GM19239 (cell line): ENCODE data around the gene GHRH.

ENCODE experiments used
- DNase-seq: peaks from one replicate; pipeline ENCODE4 v3.0.0; 2011; ENCODE audit warnings: low spot score; ENCODE audit not compliant: insufficient read length
- FAIRE-seq: peaks from 2 replicates; lab custom pipeline; 2011; peaks lifted over from hg19 to GRCh38; lab: Jason Lieb, UNC

Gene GHRH

DNA sequence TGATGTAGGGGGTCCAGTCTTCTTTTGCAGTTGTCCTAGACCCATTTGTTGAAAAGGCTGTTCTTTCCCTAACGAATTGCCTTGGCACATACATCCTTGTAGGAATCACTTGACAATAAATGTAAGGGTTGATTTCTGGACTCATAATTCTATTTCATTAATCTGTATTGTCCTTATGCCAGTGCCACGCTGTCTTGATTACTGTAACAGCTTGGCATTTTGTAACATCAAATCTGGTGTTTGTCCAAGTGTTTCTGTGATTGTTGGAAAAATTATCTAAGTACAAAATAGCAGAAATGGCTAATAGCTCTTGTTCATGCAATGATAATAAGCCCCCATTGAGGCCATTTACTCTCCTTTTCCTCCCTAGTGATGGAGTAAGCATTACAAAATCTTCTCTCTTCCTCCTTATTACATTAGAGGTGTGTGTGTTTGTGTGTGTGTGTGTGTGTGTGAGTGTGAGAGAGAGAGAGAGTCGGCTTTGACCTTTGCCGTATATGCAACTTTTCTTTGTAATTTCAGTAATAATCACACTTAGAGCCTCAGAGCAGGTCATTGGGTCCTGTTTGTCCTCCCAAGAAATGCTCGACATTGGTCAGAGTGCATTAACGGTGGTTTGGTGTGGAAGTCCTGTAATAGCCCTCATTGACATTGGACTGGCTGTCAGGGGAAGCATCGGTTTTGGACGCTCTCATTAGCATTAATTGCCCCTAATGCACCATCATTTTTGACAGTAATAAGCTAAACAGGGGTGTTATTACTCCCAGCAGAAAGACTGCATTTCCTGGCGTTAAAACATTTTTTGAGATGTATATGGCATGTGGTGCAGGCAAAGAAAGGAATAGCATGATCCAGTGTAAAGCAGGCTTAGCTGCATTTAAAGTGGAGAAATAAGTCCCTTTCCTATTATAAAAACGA, 41.6 kb downstream of the GHRH start:
- FAIRE-seq = no peak
- DNase-seq = no peak

DNA sequence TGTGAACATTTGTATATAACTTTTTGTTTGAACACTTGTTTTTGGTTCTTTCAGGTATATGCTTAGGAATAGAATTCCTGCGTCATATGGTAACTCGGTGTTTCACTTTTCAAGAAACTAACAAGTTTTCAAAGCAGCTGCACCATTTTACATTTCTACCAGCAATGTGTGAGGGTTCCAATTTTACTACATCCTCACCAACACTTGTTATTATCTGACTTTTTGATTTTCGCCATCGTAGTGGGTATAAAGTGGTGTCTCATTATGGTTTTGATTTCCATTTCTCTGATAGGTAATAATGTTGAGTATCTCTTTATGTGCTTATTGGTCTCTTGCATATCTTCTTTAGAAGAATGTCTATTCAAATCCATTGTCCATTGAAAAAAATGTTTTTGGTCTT, 42.6 kb downstream of the GHRH start:
- DNase-seq (no peak), FAIRE-seq (peak; percentile 33)

- DNase-seq (no peak), FAIRE-seq (no peak)
Measured at GRCh38 chr20:37218441-37218840, 43.2 kb downstream of the GHRH start.

GRCh38 chr20:37209661-37210314, 51.8 kb downstream of the GHRH start:
- FAIRE-seq (no peak), DNase-seq (no peak)

GRCh38 chr20:37209193-37209592, 52.4 kb downstream of the GHRH start:
- no peak for DNase-seq
- no peak for FAIRE-seq

DNA sequence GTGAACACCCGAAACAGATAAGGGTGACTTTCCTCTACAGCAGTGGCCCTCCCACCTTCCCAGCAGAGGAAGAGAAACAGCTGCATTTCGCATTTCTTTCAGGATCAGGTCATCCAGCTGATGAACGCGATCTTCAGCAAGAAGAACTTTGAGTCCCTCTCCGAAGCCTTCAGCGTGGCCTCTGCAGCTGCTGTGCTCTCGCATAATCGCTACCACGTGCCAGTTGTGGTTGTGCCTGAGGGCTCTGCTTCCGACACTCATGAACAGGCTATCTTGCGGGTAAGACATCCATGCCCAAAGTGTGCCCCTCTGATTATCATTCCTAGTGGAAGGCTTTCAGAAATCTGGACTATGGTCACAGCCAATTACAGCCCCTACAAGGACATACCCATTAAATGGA, 54.4 kb downstream of the GHRH start:
- FAIRE-seq = no peak

GRCh38 chr20:37205794-37206193, 55.8 kb downstream of the GHRH start:
- FAIRE-seq (no peak), DNase-seq (no peak)

More for the DNA sequence above, 54.4 kb downstream of the GHRH start:
- DNase-seq = no peak

DNA sequence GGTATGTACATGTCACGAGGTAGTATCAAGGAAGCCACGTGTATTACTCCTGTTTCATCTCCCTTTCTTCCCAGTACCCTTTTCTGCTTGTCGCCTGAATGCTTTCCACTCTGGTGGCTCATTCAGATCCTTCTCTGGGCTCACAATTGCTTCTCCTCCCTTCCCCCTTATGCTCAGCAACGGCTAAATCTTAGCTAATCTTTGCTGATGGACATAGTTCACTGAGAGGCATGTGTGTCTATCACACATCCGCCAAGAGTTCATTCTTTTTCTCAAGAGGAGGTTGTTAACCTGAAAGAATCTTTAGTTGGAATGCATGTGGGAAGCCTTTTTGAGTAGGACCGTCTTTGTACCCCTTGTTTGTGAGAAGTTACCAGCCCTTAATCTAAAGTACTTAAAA, 56.5 kb downstream of the GHRH start:
- DNase-seq (no peak), FAIRE-seq (no peak)

GRCh38 chr20:37204056-37204455, 57.6 kb downstream of the GHRH start:
- no peak for DNase-seq
- FAIRE-seq = no peak

DNA sequence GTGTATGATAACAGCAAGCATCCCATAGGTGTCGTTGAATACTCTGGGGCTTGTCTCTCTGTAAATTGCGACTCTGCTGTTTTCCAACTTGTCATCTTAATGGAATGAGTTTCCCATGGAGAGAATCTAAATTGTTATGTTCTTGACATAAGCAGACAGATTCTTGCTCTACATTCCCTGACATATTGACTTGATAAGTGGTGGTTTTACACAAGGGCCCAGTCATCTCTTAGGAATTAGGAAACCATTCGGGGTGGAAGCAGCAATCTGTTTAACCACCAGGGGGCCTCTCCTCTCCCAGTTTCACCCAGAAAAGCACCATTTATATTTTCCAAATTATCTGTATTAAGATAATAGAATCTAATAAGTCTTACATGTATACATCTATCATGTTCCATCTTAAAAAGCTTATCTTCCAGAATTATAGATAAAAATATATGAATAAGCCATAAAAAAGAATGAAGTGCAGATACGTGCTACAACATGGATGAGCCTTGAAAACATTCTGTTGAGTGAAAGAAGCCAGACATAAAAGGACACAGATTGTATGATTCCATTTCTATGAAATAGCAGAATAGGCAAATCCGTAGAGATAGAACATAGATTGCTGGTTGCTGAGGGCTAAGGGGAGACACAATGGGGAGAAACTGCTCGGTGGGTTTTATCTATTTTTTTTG, 59.2 kb downstream of the GHRH start:
- FAIRE-seq (peak; percentile 14), DNase-seq (no peak)

GRCh38 chr20:37201827-37202162, 59.8 kb downstream of the GHRH start:
- DNase-seq (no peak), FAIRE-seq (no peak)
